ENCODE data around the gene UBTF. TPM values are rescaled to one million over a fixed set of nuclear protein-coding genes. Genes with fewer than 3 reads are reported as not detected.

UBTF gene
- total and polyA plus RNA-seq, 9 of the 15 experiments (the other 6 are each of a cell fraction or from before 2014, with no cell fraction given), result 1.2 to 113 (median 83.6) TPM

GRCh38 chr17:44218344-44219107 lies 949 bp downstream of the UBTF start (continued):
- no peak for TF ChIP-seq TAF7 (tag; IDR thresholded peaks at IDR 0.05)
- TF ChIP-seq KAT7 (CRISPR knock-in tag; IDR thresholded peaks at IDR 0.05; ENCODE audit: borderline replicate concordance), result no peak
- no peak for TF ChIP-seq KLF1 (tag; IDR thresholded peaks at IDR 0.05)
- TF ChIP-seq PTBP1 (IDR thresholded peaks at IDR 0.05; ENCODE audit: low read depth, low read length), result no peak
- peak; percentile 71 for TF ChIP-seq CTCFL (IDR thresholded peaks at IDR 0.05; ENCODE audit: borderline replicate concordance, insufficient read depth, low read depth, low read length, poor library complexity, severe bottlenecking)
- TF ChIP-seq DMBX1 (CRISPR knock-in tag; IDR thresholded peaks at IDR 0.05; ENCODE audit: borderline replicate concordance), result no peak
- TF ChIP-seq ID3 (CRISPR knock-in tag; IDR thresholded peaks at IDR 0.05), result no peak
- TF ChIP-seq ID3 (tag; IDR thresholded peaks at IDR 0.05), result no peak
- TF ChIP-seq JUN (IDR thresholded peaks at IDR 0.05; ENCODE audit: borderline replicate concordance, low read depth, low read length), result no peak
- TF ChIP-seq JUN (CRISPR knock-in tag; IDR thresholded peaks at IDR 0.05; ENCODE audit: borderline replicate concordance), result no peak
- no peak for TF ChIP-seq PHTF2 (CRISPR knock-in tag; IDR thresholded peaks at IDR 0.05)
- TF ChIP-seq HIVEP1 (CRISPR knock-in tag; IDR thresholded peaks at IDR 0.05), result no peak
- no peak for TF ChIP-seq STAT5B (CRISPR knock-in tag; IDR thresholded peaks at IDR 0.05)
- TF ChIP-seq ZNF354B (CRISPR knock-in tag; IDR thresholded peaks at IDR 0.05), result no peak
- TF ChIP-seq ERF (CRISPR knock-in tag; IDR thresholded peaks at IDR 0.05), result no peak
- TF ChIP-seq ZNF280B (CRISPR knock-in tag; IDR thresholded peaks at IDR 0.05), result no peak
- TF ChIP-seq ZNF766 (CRISPR knock-in tag; conservative IDR thresholded peaks at IDR 0.05), result 0 out of 2 replicates have a peak, but pooled peaks have one; percentile 28
- no peak for TF ChIP-seq ZNF174 (CRISPR knock-in tag; IDR thresholded peaks at IDR 0.05)
- 0 out of 4 replicates have a peak, but pooled peaks of 1 of the 2 experiments have one; percentile 39 for TF ChIP-seq SIN3A (IDR thresholded peaks at IDR 0.05; ENCODE audit: borderline replicate concordance in 2 of 2, control insufficient read depth in 1 of 2, low read depth in 2 of 2, low read length in 2 of 2)
- no peak for TF ChIP-seq NR2C2 (CRISPR knock-in tag; IDR thresholded peaks at IDR 0.05)
- TF ChIP-seq NR2C2 (tag; IDR thresholded peaks at IDR 0.05), result peak; percentile 77
- no peak for TF ChIP-seq MCM3 (IDR thresholded peaks at IDR 0.05)
- TF ChIP-seq HDAC6 (IDR thresholded peaks at IDR 0.05; ENCODE audit: low read depth, low read length), result no peak
- no peak for TF ChIP-seq MBD1 (CRISPR knock-in tag; IDR thresholded peaks at IDR 0.05)

Data from K562 (cell line).